ENCODE data around the gene DLST. TPM values are rescaled to one million over a fixed set of nuclear protein-coding genes. Genes with fewer than 3 reads are reported as not detected.

Gene DLST
- total RNA-seq, 2 donors from 2014 or later = 68.6 to 91.6 TPM

- no peak for DNase-seq (ENCODE audit: low spot score)
- H3K4me1 ChIP-seq (ENCODE audit: control insufficient read depth in 1 of 2, low read depth in 2 of 2) = peaks cover 7 to 26% of the 10 kb centered on the region in 2 donors
- no peaks in the 10 kb centered on the region for H3K36me3 ChIP-seq
- TF ChIP-seq CTCF (IDR thresholded peaks at IDR 0.05) = no peak
- no peak overlapping the region for H3K27ac ChIP-seq
- no peak for ATAC-seq (ENCODE audit: insufficient number of reproducible peaks, low FRiP score, low read depth)
- H3K9me3 ChIP-seq = no peaks in the 10 kb centered on the region
- no peak overlapping the region for H3K4me3 ChIP-seq
- no peaks in the 10 kb centered on the region for H3K27me3 ChIP-seq (replicated peaks; ENCODE audit: insufficient read depth)
Measured at GRCh38 chr14:74948228-74949175, 66.8 kb downstream of the DLST start.

- no peak for DNase-seq (ENCODE audit: low spot score)
Measured at GRCh38 chr14:74949191-74949601, 67.5 kb downstream of the DLST start.

DNA sequence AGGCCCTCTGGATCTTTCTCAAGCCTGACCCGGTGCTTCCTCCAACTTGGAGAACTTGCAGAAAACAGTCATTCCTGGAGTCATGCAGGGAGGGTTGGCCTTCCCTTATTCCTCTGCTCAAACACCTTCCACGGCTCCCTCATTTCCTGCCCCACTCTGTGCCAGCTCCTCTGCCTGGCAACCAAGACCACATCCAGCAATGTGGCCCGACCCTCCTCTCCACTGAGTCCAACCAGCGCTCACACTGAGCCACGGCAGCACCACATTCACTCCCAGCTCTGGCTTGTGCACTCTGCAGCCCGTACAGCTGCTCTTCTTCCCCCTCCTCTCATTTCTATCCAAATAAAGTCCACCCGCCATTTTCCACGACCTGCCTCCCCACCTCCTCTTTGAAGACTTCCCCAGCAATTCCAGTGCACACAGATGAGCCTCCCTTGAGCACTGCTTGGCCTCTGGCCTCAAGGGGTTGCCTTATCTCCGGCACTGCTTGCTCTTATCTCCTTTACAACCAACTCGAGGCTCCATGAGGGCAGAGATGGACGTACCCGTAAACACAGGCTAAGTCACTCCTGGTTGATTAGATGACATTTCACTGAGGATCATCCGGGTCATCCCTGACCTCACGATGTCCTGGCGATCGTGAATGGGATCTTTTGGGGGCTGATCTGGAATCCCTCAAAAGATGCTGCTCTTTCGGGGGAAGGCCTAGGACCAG, 68.3 kb downstream of the DLST start:
- no peak for DNase-seq (ENCODE audit: low spot score)
- H3K27me3 ChIP-seq (replicated peaks; ENCODE audit: insufficient read depth) = no peaks in the 10 kb centered on the region
- H3K4me1 ChIP-seq (ENCODE audit: control insufficient read depth in 1 of 2, low read depth in 2 of 2) = peaks cover 16 to 41% of the 10 kb centered on the region in 2 donors
- H3K4me3 ChIP-seq = no peak overlapping the region
- TF ChIP-seq CTCF (IDR thresholded peaks at IDR 0.05) = no peak
- H3K36me3 ChIP-seq = no peaks in the 10 kb centered on the region
- no peak overlapping the region for H3K27ac ChIP-seq
- ATAC-seq (ENCODE audit: insufficient number of reproducible peaks, low FRiP score, low read depth) = no peak
- H3K9me3 ChIP-seq = no peaks in the 10 kb centered on the region

More at GRCh38 chr14:74949191-74949601, 67.5 kb downstream of the DLST start:
- no peak overlapping the region for H3K4me3 ChIP-seq
- no peak overlapping the region for H3K27ac ChIP-seq
- ATAC-seq (ENCODE audit: insufficient number of reproducible peaks, low FRiP score, low read depth) = no peak
- no peaks in the 10 kb centered on the region for H3K36me3 ChIP-seq
- peaks cover 14 to 33% of the 10 kb centered on the region in 2 donors for H3K4me1 ChIP-seq (ENCODE audit: control insufficient read depth in 1 of 2, low read depth in 2 of 2)
- H3K27me3 ChIP-seq (replicated peaks; ENCODE audit: insufficient read depth) = no peaks in the 10 kb centered on the region
- no peak for TF ChIP-seq CTCF (IDR thresholded peaks at IDR 0.05)
- no peaks in the 10 kb centered on the region for H3K9me3 ChIP-seq

- Histone ChIP-seq H3K27ac (no peak overlapping the region), H3K36me3 (no peaks in the 10 kb centered on the region), H3K27me3 (replicated peaks; ENCODE audit: insufficient read depth) (no peaks in the 10 kb centered on the region), H3K4me1 (ENCODE audit: control insufficient read depth in 1 of 2, low read depth in 2 of 2) (peaks cover 18 to 50% of the 10 kb centered on the region in 2 donors), H3K9me3 (no peaks in the 10 kb centered on the region), H3K4me3 (no peak overlapping the region)
- TF ChIP-seq CTCF (IDR thresholded peaks at IDR 0.05) = no peak
- DNase-seq (ENCODE audit: low spot score) = no peak
- no peak for ATAC-seq (ENCODE audit: insufficient number of reproducible peaks, low FRiP score, low read depth)
Measured at GRCh38 chr14:74950795-74951442, 69.2 kb downstream of the DLST start.
